NCI-H526 (cell line): ENCODE results near the gene OTOL1.
"Not testable (repeated sequence)": the region's sequence is repeated elsewhere in the genome, so short reads cannot be mapped to it uniquely, and the experiment has no call there.

Experiments
- DNase-seq, 2 experiments: peaks; one replicate each; lab custom pipeline; 2025; lab: John Stamatoyannopoulos, UW

OTOL1 gene

GRCh38 chr3:161496508-161496907 lies at the start of gene OTOL1:
TSS of gene OTOL1 (plus strand) at chr3:161496808. CDS start at chr3:161496808, 0 bp downstream.
- no peak for DNase-seq

- DNase-seq: no peak
Measured at GRCh38 chr3:161449785-161450184, 46.8 kb upstream of the OTOL1 start.

- no peak for DNase-seq
Measured at GRCh38 chr3:161452179-161452578, 44.4 kb upstream of the OTOL1 start.

GRCh38 chr3:161454615-161455014 lies 42.0 kb upstream of the OTOL1 start:
- no peak for DNase-seq

- no peak for DNase-seq
Measured at GRCh38 chr3:161455962-161456361, 40.6 kb upstream of the OTOL1 start.

- no peak for DNase-seq
Measured at GRCh38 chr3:161462138-161462537, 34.5 kb upstream of the OTOL1 start.

- no peak for DNase-seq
Measured at GRCh38 chr3:161471211-161471610, 25.4 kb upstream of the OTOL1 start.

GRCh38 chr3:161474139-161474538 lies 22.5 kb upstream of the OTOL1 start:
- DNase-seq: no peak

- no peak for DNase-seq
Measured at GRCh38 chr3:161474741-161475140, 21.9 kb upstream of the OTOL1 start.

- no peak for DNase-seq
Measured at GRCh38 chr3:161475206-161475605, 21.4 kb upstream of the OTOL1 start.

GRCh38 chr3:161475905-161476304 lies 20.7 kb upstream of the OTOL1 start:
- DNase-seq: no peak

- no peak for DNase-seq
Measured at GRCh38 chr3:161484226-161484625, 12.4 kb upstream of the OTOL1 start.

GRCh38 chr3:161488284-161488683 lies 8.3 kb upstream of the OTOL1 start:
- DNase-seq: not testable (repeated sequence)

- no peak for DNase-seq
Measured at GRCh38 chr3:161489395-161489794, 7.2 kb upstream of the OTOL1 start.

GRCh38 chr3:161490845-161491244 lies 5.8 kb upstream of the OTOL1 start:
- DNase-seq: not testable (repeated sequence)

- no peak for DNase-seq
Measured at GRCh38 chr3:161498259-161498921, 1.8 kb downstream of the OTOL1 start.

- DNase-seq: no peak
Measured at GRCh38 chr3:161500068-161500796, 3.6 kb downstream of the OTOL1 start.

- DNase-seq: no peak
Measured at GRCh38 chr3:161503271-161503670, 6.7 kb downstream of the OTOL1 start.

- DNase-seq: peak in 1 of 2 experiments; percentile 31
Measured at GRCh38 chr3:161508852-161509477, 12.4 kb downstream of the OTOL1 start.

- no peak for DNase-seq
Measured at GRCh38 chr3:161510510-161511260, 14.1 kb downstream of the OTOL1 start.

GRCh38 chr3:161523916-161524315 lies 27.3 kb downstream of the OTOL1 start:
- DNase-seq: no peak

- no peak for DNase-seq
Measured at GRCh38 chr3:161531930-161532329, 35.3 kb downstream of the OTOL1 start.
